Measurements from ENCODE around the gene ENC1. TPM values are rescaled to one million over a fixed set of nuclear protein-coding genes. Genes with fewer than 3 reads are reported as not detected.

Gene ENC1
- total and polyA plus RNA-seq, 2 of the 8 experiments (the other 6 are each of a cell fraction or from before 2014, with no cell fraction given): 5.5 to 13.2 TPM

DNA sequence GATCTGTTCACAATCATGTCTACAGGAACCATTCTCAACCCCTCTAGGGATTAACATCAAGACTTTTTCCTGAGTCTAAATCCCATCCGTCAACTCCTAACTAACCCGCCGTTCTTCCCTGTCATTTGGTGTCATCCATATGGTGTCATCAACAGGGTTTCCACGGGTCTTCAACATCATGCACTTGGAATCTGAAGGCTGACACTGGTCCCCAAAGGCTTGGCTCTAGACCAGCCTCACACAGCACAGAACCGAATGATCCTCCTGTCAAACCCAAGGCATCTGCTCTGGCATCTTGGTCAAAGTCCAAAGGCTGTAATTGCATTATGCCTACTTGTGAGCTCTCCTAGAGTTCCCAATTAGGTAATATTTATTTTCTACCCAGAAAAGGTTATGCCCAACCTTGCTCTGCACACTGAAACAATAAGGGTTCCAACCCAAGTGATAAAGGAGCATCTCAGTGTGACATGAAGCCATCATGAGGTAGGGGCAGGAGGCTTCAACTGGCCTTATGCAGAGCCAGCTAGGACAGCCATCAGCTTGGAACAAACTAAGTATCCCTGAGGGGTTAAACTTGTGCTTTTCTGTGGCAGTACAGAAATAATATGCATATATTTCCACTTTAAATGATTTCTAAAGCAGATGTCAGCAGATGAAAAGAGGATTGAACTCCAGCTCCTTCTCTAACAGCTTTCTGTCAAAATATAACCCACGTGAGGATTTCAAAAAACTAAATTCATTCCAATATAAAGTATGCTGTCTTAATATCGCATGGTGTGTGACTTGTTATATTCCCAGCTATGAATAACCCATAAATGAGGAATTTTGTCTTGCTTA, 13.9 kb downstream of the ENC1 start (continued):
- TF ChIP-seq GTF2F1 (IDR thresholded peaks at IDR 0.05; ENCODE audit: borderline replicate concordance, low read depth, low read length): no peak
- TF ChIP-seq SP4 (IDR thresholded peaks at IDR 0.05; ENCODE audit: low read length): no peak
- TF ChIP-seq SP2 (IDR thresholded peaks at IDR 0.05; ENCODE audit: low read length): no peak
- TF ChIP-seq CHD1 (IDR thresholded peaks at IDR 0.05; ENCODE audit: low read depth, low read length): no peak
